ENCODE measurements around the gene GUCY1A1. TPM values are rescaled to one million over a fixed set of nuclear protein-coding genes. Genes with fewer than 3 reads are reported as not detected.

GUCY1A1 gene
- total RNA-seq, 1 experiment from 2014 or later, result 17.2 TPM

Other genes with a start within 250 kb of the GUCY1A1 start
- 33.8 and 35.6 TPM in 2 replicates for gene GUCY1B1, start 92.2 kb downstream of the GUCY1A1 start, total RNA-seq (2014; rRNA removed; shearing (Covaris generic); ENCODE audit: low replicate concordance)
- gene ASIC5, start 199.4 kb downstream of the GUCY1A1 start, total RNA-seq (2014; rRNA removed; shearing (Covaris generic); ENCODE audit: low replicate concordance), result not detected in 2 replicates
- 2.0 and 13.0 TPM in 2 replicates for gene TDO2, start 236.8 kb downstream of the GUCY1A1 start, total RNA-seq (2014; rRNA removed; shearing (Covaris generic); ENCODE audit: low replicate concordance)